Spinal cord (tissue), 10 donors: Measurements from ENCODE around the gene AP1AR. TPM values are rescaled to one million over a fixed set of nuclear protein-coding genes. Genes with fewer than 3 reads are reported as not detected.
A peak's percentile ranks its signal among the peaks of the same experiment; 100 is the strongest.
"Not testable (repeated sequence)": the region's sequence is repeated elsewhere in the genome, so short reads cannot be mapped to it uniquely, and the experiment has no call there.

Source experiments
- DNase-seq, 6 donors: peaks; one replicate each; pipeline versions ENCODE4 v3.0.0 to v3.0.0-alpha.2; 2013 to 2015; ENCODE audit warnings: low spot score in 6 of 6, low read depth in 4 of 6
- H3K27ac ChIP-seq: one replicate; pipeline ENCODE4 v1.5.1; 2013; ENCODE audit warnings: low read depth, low read length, control low read depth
- H3K27me3 ChIP-seq: one replicate; pipeline ENCODE4 v1.6.1; 2013; ENCODE audit warnings: low read length; ENCODE audit not compliant: control insufficient read depth, insufficient read depth
- H3K36me3 ChIP-seq: one replicate; pipeline ENCODE4 v1.6.1; 2013; ENCODE audit warnings: low read length; ENCODE audit not compliant: control insufficient read depth, insufficient read depth
- H3K4me1 ChIP-seq: one replicate; pipeline ENCODE4 v1.6.1; 2013; ENCODE audit warnings: low read length; ENCODE audit not compliant: control insufficient read depth, insufficient read depth
- H3K4me3 ChIP-seq: one replicate; pipeline ENCODE4 v1.5.1; 2013; ENCODE audit warnings: low read depth, low read length, control low read depth
- H3K9me3 ChIP-seq: one replicate; pipeline ENCODE4 v1.6.1; 2013; ENCODE audit warnings: low read length; ENCODE audit not compliant: control insufficient read depth, insufficient read depth
- WGBS: methylation state at CpG from one replicate; pipeline ENCODE4 v1.1.5; 2013; ENCODE audit warnings: missing lambda C conversion rate; ENCODE audit not compliant: insufficient coverage; 5-methylcytosine and 5-hydroxymethylcytosine counted together
- polyA plus RNA-seq, 2 donors: library from polyadenylated mRNA; unstranded; fragments of 120-200 nt; gene quantifications; one replicate each; pipeline ENCODE4 v1.2.1, GENCODE V29; 2013; ENCODE audit not compliant: insufficient read length in 2 of 2
- total RNA-seq, 2 donors: library from RNA; depleted of rRNA in 1 of 2; stranded (reverse); fragments of 120-200 nt in 1 of 2; fragments of >200 nt in 1 of 2; gene quantifications; one replicate each; pipeline versions ENCODE4 v1.2.3 to v1.2.4, GENCODE V29; 2013 to 2014
- donor health status: healthy.

AP1AR gene
- total and polyA plus RNA-seq, 4 donors = 17.3 to 49.5 (median 32.8) TPM

- H3K36me3 ChIP-seq = no peaks in the 10 kb centered on the region
- DNase-seq = no peak
Measured at GRCh38 chr4:112196461-112196860, 35.1 kb upstream of the AP1AR start.

GRCh38 chr4:112199041-112199440, 32.5 kb upstream of the AP1AR start:
- Histone ChIP-seq H3K4me3 (no peak overlapping the region), H3K27ac (no peak overlapping the region), H3K9me3 (no peaks in the 10 kb centered on the region), H3K4me1 (no peaks in the 10 kb centered on the region), H3K27me3 (no peaks in the 10 kb centered on the region), H3K36me3 (no peaks in the 10 kb centered on the region)
- no CpG with 5 or more reads among the region's 1 CpG for WGBS
- no peak for DNase-seq

More at GRCh38 chr4:112196461-112196860, 35.1 kb upstream of the AP1AR start:
- Histone ChIP-seq H3K4me3 (no peak overlapping the region), H3K27ac (no peak overlapping the region), H3K27me3 (no peaks in the 10 kb centered on the region), H3K4me1 (no peaks in the 10 kb centered on the region), H3K9me3 (no peaks in the 10 kb centered on the region)
- 70% methylated on average over 1 of the region's 1 CpG for WGBS

- Histone ChIP-seq H3K27me3 (no peaks in the 10 kb centered on the region), H3K36me3 (no peaks in the 10 kb centered on the region), H3K4me1 (no peaks in the 10 kb centered on the region), H3K4me3 (no peak overlapping the region), H3K9me3 (no peaks in the 10 kb centered on the region), H3K27ac (no peak overlapping the region)
- 57% methylated on average over 4 of the region's 4 CpGs for WGBS
- no peak for DNase-seq
Measured at GRCh38 chr4:112201915-112202505, 29.6 kb upstream of the AP1AR start.

- Histone ChIP-seq H3K27ac (no peak overlapping the region), H3K36me3 (no peaks in the 10 kb centered on the region), H3K27me3 (no peaks in the 10 kb centered on the region), H3K9me3 (no peaks in the 10 kb centered on the region), H3K4me3 (no peak overlapping the region), H3K4me1 (no peaks in the 10 kb centered on the region)
- peak in 1 of 6 donors; percentile 11 for DNase-seq
- no CpG with 5 or more reads among the region's 1 CpG for WGBS
Measured at GRCh38 chr4:112203593-112203992, 28.0 kb upstream of the AP1AR start.

- Histone ChIP-seq H3K4me3 (no peak overlapping the region), H3K27ac (no peak overlapping the region), H3K9me3 (no peaks in the 10 kb centered on the region), H3K4me1 (no peaks in the 10 kb centered on the region), H3K27me3 (no peaks in the 10 kb centered on the region), H3K36me3 (no peaks in the 10 kb centered on the region)
- no CpG with 5 or more reads among the region's 2 CpGs for WGBS
- no peak for DNase-seq
Measured at GRCh38 chr4:112206431-112206830, 25.2 kb upstream of the AP1AR start.

- H3K4me1 ChIP-seq, DNase-seq: not testable (repeated sequence)
- WGBS = 84% methylated on average over 2 of the region's 7 CpGs
Measured at GRCh38 chr4:112208137-112209095, 23.2 kb upstream of the AP1AR start.

GRCh38 chr4:112210777-112211176, 20.8 kb upstream of the AP1AR start:
- no peak overlapping the region for H3K27ac ChIP-seq
- no peaks in the 10 kb centered on the region for H3K36me3 ChIP-seq
- DNase-seq = no peak
- H3K27me3 ChIP-seq = no peaks in the 10 kb centered on the region
- WGBS = 100% methylated on average over 1 of the region's 1 CpG
- H3K9me3 ChIP-seq = no peaks in the 10 kb centered on the region
- H3K4me1 ChIP-seq = no peaks in the 10 kb centered on the region
- H3K4me3 ChIP-seq = no peak overlapping the region

More at GRCh38 chr4:112208137-112209095, 23.2 kb upstream of the AP1AR start:
- H3K36me3 ChIP-seq, H3K27ac ChIP-seq, H3K9me3 ChIP-seq, H3K4me3 ChIP-seq, H3K27me3 ChIP-seq: not testable (repeated sequence)

GRCh38 chr4:112213091-112213490, 18.5 kb upstream of the AP1AR start:
- Histone ChIP-seq H3K9me3 (no peaks in the 10 kb centered on the region), H3K36me3 (no peaks in the 10 kb centered on the region), H3K27ac (no peak overlapping the region), H3K4me3 (no peak overlapping the region), H3K27me3 (no peaks in the 10 kb centered on the region), H3K4me1 (no peaks in the 10 kb centered on the region)
- 93% methylated on average over 2 of the region's 2 CpGs for WGBS
- DNase-seq = no peak

GRCh38 chr4:112213856-112214255, 17.7 kb upstream of the AP1AR start:
- Histone ChIP-seq H3K27ac (no peak overlapping the region), H3K4me3 (no peak overlapping the region), H3K27me3 (no peaks in the 10 kb centered on the region), H3K36me3 (no peaks in the 10 kb centered on the region), H3K9me3 (no peaks in the 10 kb centered on the region), H3K4me1 (no peaks in the 10 kb centered on the region)
- no CpG with 5 or more reads among the region's 3 CpGs for WGBS
- no peak for DNase-seq
